Neural cell (in vitro differentiated cells): Measurements from ENCODE around the gene TTYH3. TPM values are rescaled to one million over a fixed set of nuclear protein-coding genes. Genes with fewer than 3 reads are reported as not detected.

Experiments used
- H2AFZ ChIP-seq: fragments of 200-600, 300-800 bp; sonication (generic), shearing (Covaris generic); 2 replicates; pipeline ENCODE4 v1.6.0; 2014; ENCODE audit warnings: low read depth, mild to moderate bottlenecking, antibody characterized with exemption, low read length, moderate library complexity
- H3F3A ChIP-seq: fragments of 200-600 bp; shearing (Covaris generic); 2 replicates; pipeline ENCODE4 v1.6.1; 2016; ENCODE audit warnings: mild to moderate bottlenecking, moderate library complexity, mixed read lengths, antibody characterized with exemption, low read length; ENCODE audit not compliant: insufficient read depth, poor library complexity, severe bottlenecking
- H3K27ac ChIP-seq: fragments of 200-600, 300-800 bp; sonication (generic), shearing (Covaris generic); 2 replicates; pipeline ENCODE4 v1.5.1; 2014; ENCODE audit warnings: mild to moderate bottlenecking, low read length, moderate library complexity
- H3K27me3 ChIP-seq: fragments of 300-800, 200-600 bp; sonication (generic), shearing (Covaris generic); 2 replicates; pipeline ENCODE4 v1.6.0; 2014; ENCODE audit warnings: mild to moderate bottlenecking, low read depth, low read length, moderate library complexity; ENCODE audit not compliant: insufficient read depth
- H3K36me3 ChIP-seq: fragments of 300-800, 200-600 bp; sonication (generic), shearing (Covaris generic); 2 replicates; pipeline ENCODE4 v1.5.1; 2014; ENCODE audit warnings: mild to moderate bottlenecking, antibody characterized with exemption, low read length, moderate library complexity; ENCODE audit not compliant: insufficient read depth
- H3K4me2 ChIP-seq: fragments of 300-800, 200-600 bp; sonication (generic), shearing (Covaris generic); 2 replicates; pipeline ENCODE4 v1.6.0; 2014; ENCODE audit warnings: mild to moderate bottlenecking, low read length
- H3K4me3 ChIP-seq: fragments of 300-800, 200-600 bp; sonication (generic), shearing (Covaris generic); 2 replicates; pipeline ENCODE4 v1.5.1; 2014; ENCODE audit warnings: mild to moderate bottlenecking, low read length, moderate library complexity
- H3K79me2 ChIP-seq: fragments of 200-600 bp; shearing (Covaris generic); replicated peaks from 2 replicates; pipeline ENCODE4 v1.6.0; 2014; ENCODE audit warnings: mild to moderate bottlenecking, low read length, moderate library complexity; ENCODE audit not compliant: insufficient read depth
- H3K9ac ChIP-seq: fragments of 300-800, 200-600 bp; sonication (generic), shearing (Covaris generic); 2 replicates; pipeline ENCODE4 v1.6.1; 2016; ENCODE audit warnings: mild to moderate bottlenecking, low read length, mixed read lengths
- H3K9me2 ChIP-seq: fragments of 200-600 bp; shearing (Covaris generic); 2 replicates; pipeline ENCODE4 v1.6.1; 2016; ENCODE audit warnings: mild to moderate bottlenecking, low read length, mixed read lengths; ENCODE audit not compliant: insufficient read depth
- H3K9me3 ChIP-seq: fragments of 200-600, 300-800 bp; sonication (generic), shearing (Covaris generic); 2 replicates; pipeline ENCODE4 v1.6.1; 2016; ENCODE audit warnings: mild to moderate bottlenecking, mixed run types, low read length, moderate library complexity, mixed read lengths
- H4K20me1 ChIP-seq: fragments of 200-600 bp; shearing (Covaris generic); 2 replicates; pipeline ENCODE4 v1.6.1; 2016; ENCODE audit warnings: mild to moderate bottlenecking, mixed run types; ENCODE audit not compliant: insufficient read depth
- EP300 ChIP-seq: fragments of 450-650 bp; conservative IDR thresholded peaks from 2 replicates; pipeline ENCODE4 v1.6.1; 2014; ENCODE audit warnings: antibody characterized with exemption, mild to moderate bottlenecking, moderate library complexity; ENCODE audit not compliant: poor library complexity, severe bottlenecking
- EZH2 ChIP-seq: fragments of 200-600, 300-800 bp; shearing (Covaris generic), sonication (generic); IDR thresholded peaks from 2 replicates; pipeline ENCODE4 v1.6.1; 2014; ENCODE audit warnings: antibody characterized with exemption, low read length, borderline replicate concordance, mild to moderate bottlenecking; ENCODE audit not compliant: insufficient read depth, poor library complexity, severe bottlenecking
- MXI1 ChIP-seq: fragments of 450-650 bp; conservative IDR thresholded peaks from 2 replicates; pipeline ENCODE4 v1.6.1; 2014; ENCODE audit warnings: antibody characterized with exemption, mild to moderate bottlenecking; ENCODE audit not compliant: poor library complexity, severe bottlenecking
- POLR2AphosphoS5 ChIP-seq: IDR thresholded peaks from 2 replicates; pipeline ENCODE4 v1.6.1; 2012
- RAD21 ChIP-seq: fragments of 450-650 bp; conservative IDR thresholded peaks from 2 replicates; pipeline ENCODE4 v1.6.1; 2014; ENCODE audit warnings: antibody characterized with exemption, mild to moderate bottlenecking, moderate library complexity
- SMC3 ChIP-seq: fragments of 450-650 bp; conservative IDR thresholded peaks from 2 replicates; pipeline ENCODE4 v1.6.1; 2014; ENCODE audit warnings: antibody characterized with exemption, mild to moderate bottlenecking, moderate library complexity; ENCODE audit not compliant: poor library complexity
- TAF1 ChIP-seq: IDR thresholded peaks from 2 replicates; pipeline ENCODE4 v1.6.1; 2012; ENCODE audit warnings: low read depth
- polyA plus RNA-seq: library from polyadenylated mRNA; depleted of rRNA; stranded (reverse); fragments of >200 nt; gene quantifications from 2 replicates; pipeline ENCODE4 v1.2.3, GENCODE V29; 2014
- TF ChIP-seq, protein P1 (sequence below): IDR thresholded peaks from 2 replicates; pipeline ENCODE4 v1.6.1; 2012; ENCODE audit warnings: borderline replicate concordance
- TF ChIP-seq, protein P2 (sequence below): fragments of 450-650 bp; IDR thresholded peaks from 2 replicates; pipeline ENCODE4 v1.5.1; 2014; ENCODE audit warnings: antibody characterized with exemption, mild to moderate bottlenecking, moderate library complexity; ENCODE audit not compliant: poor library complexity, severe bottlenecking

TTYH3 gene
- polyA plus RNA-seq, 1 donor from 2014 or later: 17.0 TPM

- H3K9me3 ChIP-seq: no peaks in the 10 kb centered on the region
- no peak overlapping the region for H3K27ac ChIP-seq
- no peaks in the 10 kb centered on the region for H3K36me3 ChIP-seq
- TF ChIP-seq, protein P1, sequence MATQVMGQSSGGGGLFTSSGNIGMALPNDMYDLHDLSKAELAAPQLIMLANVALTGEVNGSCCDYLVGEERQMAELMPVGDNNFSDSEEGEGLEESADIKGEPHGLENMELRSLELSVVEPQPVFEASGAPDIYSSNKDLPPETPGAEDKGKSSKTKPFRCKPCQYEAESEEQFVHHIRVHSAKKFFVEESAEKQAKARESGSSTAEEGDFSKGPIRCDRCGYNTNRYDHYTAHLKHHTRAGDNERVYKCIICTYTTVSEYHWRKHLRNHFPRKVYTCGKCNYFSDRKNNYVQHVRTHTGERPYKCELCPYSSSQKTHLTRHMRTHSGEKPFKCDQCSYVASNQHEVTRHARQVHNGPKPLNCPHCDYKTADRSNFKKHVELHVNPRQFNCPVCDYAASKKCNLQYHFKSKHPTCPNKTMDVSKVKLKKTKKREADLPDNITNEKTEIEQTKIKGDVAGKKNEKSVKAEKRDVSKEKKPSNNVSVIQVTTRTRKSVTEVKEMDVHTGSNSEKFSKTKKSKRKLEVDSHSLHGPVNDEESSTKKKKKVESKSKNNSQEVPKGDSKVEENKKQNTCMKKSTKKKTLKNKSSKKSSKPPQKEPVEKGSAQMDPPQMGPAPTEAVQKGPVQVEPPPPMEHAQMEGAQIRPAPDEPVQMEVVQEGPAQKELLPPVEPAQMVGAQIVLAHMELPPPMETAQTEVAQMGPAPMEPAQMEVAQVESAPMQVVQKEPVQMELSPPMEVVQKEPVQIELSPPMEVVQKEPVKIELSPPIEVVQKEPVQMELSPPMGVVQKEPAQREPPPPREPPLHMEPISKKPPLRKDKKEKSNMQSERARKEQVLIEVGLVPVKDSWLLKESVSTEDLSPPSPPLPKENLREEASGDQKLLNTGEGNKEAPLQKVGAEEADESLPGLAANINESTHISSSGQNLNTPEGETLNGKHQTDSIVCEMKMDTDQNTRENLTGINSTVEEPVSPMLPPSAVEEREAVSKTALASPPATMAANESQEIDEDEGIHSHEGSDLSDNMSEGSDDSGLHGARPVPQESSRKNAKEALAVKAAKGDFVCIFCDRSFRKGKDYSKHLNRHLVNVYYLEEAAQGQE: no peak
- no peak for TF ChIP-seq TAF1
- no peak for TF ChIP-seq RAD21
- no peak for TF ChIP-seq MXI1
- TF ChIP-seq, protein P2, sequence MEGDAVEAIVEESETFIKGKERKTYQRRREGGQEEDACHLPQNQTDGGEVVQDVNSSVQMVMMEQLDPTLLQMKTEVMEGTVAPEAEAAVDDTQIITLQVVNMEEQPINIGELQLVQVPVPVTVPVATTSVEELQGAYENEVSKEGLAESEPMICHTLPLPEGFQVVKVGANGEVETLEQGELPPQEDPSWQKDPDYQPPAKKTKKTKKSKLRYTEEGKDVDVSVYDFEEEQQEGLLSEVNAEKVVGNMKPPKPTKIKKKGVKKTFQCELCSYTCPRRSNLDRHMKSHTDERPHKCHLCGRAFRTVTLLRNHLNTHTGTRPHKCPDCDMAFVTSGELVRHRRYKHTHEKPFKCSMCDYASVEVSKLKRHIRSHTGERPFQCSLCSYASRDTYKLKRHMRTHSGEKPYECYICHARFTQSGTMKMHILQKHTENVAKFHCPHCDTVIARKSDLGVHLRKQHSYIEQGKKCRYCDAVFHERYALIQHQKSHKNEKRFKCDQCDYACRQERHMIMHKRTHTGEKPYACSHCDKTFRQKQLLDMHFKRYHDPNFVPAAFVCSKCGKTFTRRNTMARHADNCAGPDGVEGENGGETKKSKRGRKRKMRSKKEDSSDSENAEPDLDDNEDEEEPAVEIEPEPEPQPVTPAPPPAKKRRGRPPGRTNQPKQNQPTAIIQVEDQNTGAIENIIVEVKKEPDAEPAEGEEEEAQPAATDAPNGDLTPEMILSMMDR: no peak
- no peak for TF ChIP-seq EP300
- TF ChIP-seq SMC3: no peak
- no peak for TF ChIP-seq POLR2AphosphoS5
- TF ChIP-seq EZH2: no peak
- H3K9me2 ChIP-seq: no peaks in the 10 kb centered on the region
- H3K27me3 ChIP-seq: no peaks in the 10 kb centered on the region
- no peak overlapping the region for H2AFZ ChIP-seq
- peaks cover 4% of the 10 kb centered on the region for H3K79me2 ChIP-seq
- no peak overlapping the region for H3K4me3 ChIP-seq
- no peak overlapping the region for H3K9ac ChIP-seq
- no peaks in the 10 kb centered on the region for H4K20me1 ChIP-seq
- H3F3A ChIP-seq: no peaks in the 10 kb centered on the region
- H3K4me2 ChIP-seq: no peak overlapping the region
Observed at GRCh38 chr7:2650451-2650850, 18.7 kb downstream of the TTYH3 start.

DNA sequence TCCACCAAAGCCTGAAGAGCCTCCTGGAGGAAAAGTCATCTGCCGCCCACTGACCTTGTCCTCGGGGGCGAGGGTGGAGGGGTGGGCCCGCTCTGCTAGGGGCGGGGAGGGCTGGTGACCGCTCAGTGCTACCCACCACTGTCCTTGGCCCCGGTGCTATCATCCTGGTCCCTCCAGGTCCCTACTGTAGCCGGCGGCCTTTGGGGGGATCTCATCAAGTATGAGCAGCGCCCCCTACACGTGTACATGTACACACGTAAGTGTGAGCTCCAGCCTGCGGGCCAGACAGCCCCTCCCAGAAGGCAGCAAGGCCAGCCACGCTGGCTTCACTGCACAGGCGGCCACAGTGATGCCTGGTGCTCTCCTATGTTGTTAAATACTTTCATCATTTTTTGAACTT is 19.6 kb downstream of the TTYH3 start:
- Histone ChIP-seq H3K9me2 (no peaks in the 10 kb centered on the region), H3K9me3 (no peaks in the 10 kb centered on the region), H3F3A (no peaks in the 10 kb centered on the region), H3K9ac (no peak overlapping the region), H3K4me2 (no peak overlapping the region), H3K27me3 (no peaks in the 10 kb centered on the region), H4K20me1 (no peaks in the 10 kb centered on the region), H3K36me3 (no peaks in the 10 kb centered on the region), H3K79me2 (no peaks in the 10 kb centered on the region), H3K4me3 (no peak overlapping the region), H3K27ac (no peak overlapping the region), H2AFZ (no peak overlapping the region)
- TF ChIP-seq, protein P1: no peak
- TF ChIP-seq POLR2AphosphoS5 (no peak), EZH2 (no peak), TAF1 (no peak), RAD21 (no peak), SMC3 (no peak), MXI1 (no peak), EP300 (no peak)
- TF ChIP-seq, protein P2: no peak
